A549 (cell line): Measurements from ENCODE around the gene GAS2L2. TPM values are rescaled to one million over a fixed set of nuclear protein-coding genes. Genes with fewer than 3 reads are reported as not detected.

ENCODE experiments used
- ATAC-seq, 2 experiments: fragments of 200-7000 bp in 1 of 2; fragments of >200 bp in 1 of 2; cut with Nextera tagmentation in 1 of 2; cut with Tn5 transposase in 1 of 2; 3 replicates each; pipeline versions ENCODE4 v1.8.0 to v1.9.1; 2018 to 2020; ENCODE audit warnings: mild to moderate bottlenecking in 1 of 2, moderate library complexity in 1 of 2
- CTCF ChIA-PET: fragments of 300-600 bp; sonication (Branson Sonifier 250); formaldehyde crosslinking; extraction: SDS; loops from one replicate; lab custom pipeline; 2021; ENCODE audit warnings: antibody characterized with exemption, inconsistent platforms; lab: Yijun Ruan, JAX
- POLR2A ChIA-PET: fragments of 350-600 bp; formaldehyde crosslinking; extraction: SDS; loops from one replicate; lab custom pipeline; 2021; ENCODE audit warnings: antibody characterized with exemption, inconsistent platforms; lab: Yijun Ruan, JAX
- DNase-seq, 2 experiments: peaks; one replicate each; pipeline versions ENCODE4 v3.0.0 to v3.0.0-alpha.2; 2011 to 2016; ENCODE audit warnings: low read depth in 1 of 2, low spot score in 1 of 2
- FAIRE-seq: peaks from 2 replicates; lab custom pipeline; 2011; peaks lifted over from hg19 to GRCh38; lab: Jason Lieb, UNC
- H3K27ac ChIP-seq, 2 experiments: fragments of >200 bp; sonication (Bioruptor Twin); formaldehyde crosslinking; 3 replicates each; pipeline ENCODE4 v1.5.1; 2016 to 2017
- H3K4me1 ChIP-seq: fragments of >200 bp; sonication (Bioruptor Twin); formaldehyde crosslinking; 3 replicates; pipeline ENCODE4 v1.6.1; 2016
- H3K4me2 ChIP-seq: fragments of >200 bp; sonication (Bioruptor Twin); formaldehyde crosslinking; 3 replicates; pipeline ENCODE4 v1.6.1; 2016
- H3K4me3 ChIP-seq: fragments of >200 bp; sonication (Bioruptor Twin); formaldehyde crosslinking; 3 replicates; pipeline ENCODE4 v1.5.1; 2016
- H3K9me3 ChIP-seq: fragments of >200 bp; sonication (Bioruptor Twin); formaldehyde crosslinking; 3 replicates; pipeline ENCODE4 v1.6.1; 2016
- CBX2 ChIP-seq: fragments of 200-600 bp; sonication (generic); IDR thresholded peaks from 2 replicates; pipeline ENCODE4 v1.6.1; 2016; ENCODE audit warnings: low read depth, mild to moderate bottlenecking, borderline replicate concordance
- CBX8 ChIP-seq: fragments of 200-600 bp; sonication (generic); IDR thresholded peaks from 2 replicates; pipeline ENCODE4 v1.6.1; 2016
- CHD2 ChIP-seq: fragments of 150-350 bp; IDR thresholded peaks from 2 replicates; pipeline ENCODE4 v1.6.1; 2014; ENCODE audit warnings: low read length; ENCODE audit not compliant: partially characterized antibody
- CHD4 ChIP-seq: fragments of 200-600 bp; sonication (generic); IDR thresholded peaks from 2 replicates; pipeline ENCODE4 v1.6.1; 2016; ENCODE audit warnings: antibody characterized with exemption, mild to moderate bottlenecking, borderline replicate concordance
- ELK1 ChIP-seq: fragments of 150-350 bp; IDR thresholded peaks from 2 replicates; pipeline ENCODE4 v1.6.1; 2014; ENCODE audit warnings: low read depth, mild to moderate bottlenecking, low read length
- EP300 ChIP-seq, 2 experiments: fragments of >200 bp; sonication (Bioruptor Twin); formaldehyde crosslinking; IDR thresholded peaks; 2 replicates in 1 of 2; 3 replicates in 1 of 2; pipeline ENCODE4 v1.6.1; 2016 to 2017
- ESRRA ChIP-seq: fragments of 150-350 bp; IDR thresholded peaks from 2 replicates; pipeline ENCODE4 v1.6.1; 2014; ENCODE audit warnings: mild to moderate bottlenecking, low read length, borderline replicate concordance
- HMGXB4 ChIP-seq: fragments of 250-450 bp; sonication (Bioruptor Pico); IDR thresholded peaks from 2 replicates; pipeline ENCODE4 v1.5.0; 2021; ENCODE audit warnings: mild to moderate bottlenecking, moderate library complexity, borderline replicate concordance
- HOXB5 ChIP-seq: fragments of 250-450 bp; sonication (Bioruptor Pico); IDR thresholded peaks from 2 replicates; pipeline ENCODE4 v1.5.0; 2020; ENCODE audit warnings: mild to moderate bottlenecking, moderate library complexity
- JUNB ChIP-seq: fragments of >200 bp; sonication (Bioruptor Twin); formaldehyde crosslinking; IDR thresholded peaks from 2 replicates; pipeline ENCODE4 v1.6.1; 2016
- KDM1A ChIP-seq: fragments of 200-600 bp; sonication (generic); IDR thresholded peaks from 2 replicates; pipeline ENCODE4 v1.6.1; 2016; ENCODE audit warnings: low read depth, mild to moderate bottlenecking
- MAFK ChIP-seq: fragments of 450-650 bp; IDR thresholded peaks from 2 replicates; pipeline ENCODE4 v1.6.1; 2014; ENCODE audit not compliant: partially characterized antibody
- NR3C1 ChIP-seq: fragments of >200 bp; sonication (Bioruptor Twin); formaldehyde crosslinking; IDR thresholded peaks from 3 replicates; pipeline ENCODE4 v1.6.1; 2017
- POLR2A ChIP-seq: IDR thresholded peaks from 2 replicates; pipeline ENCODE4 v1.6.1; 2012; ENCODE audit warnings: mild to moderate bottlenecking, low read length
- RCOR1 ChIP-seq: fragments of 150-350 bp; IDR thresholded peaks from 2 replicates; pipeline ENCODE4 v1.6.1; 2014; ENCODE audit warnings: antibody characterized with exemption, low read length, low read depth
- RFX5 ChIP-seq: fragments of 450-650 bp; IDR thresholded peaks from 2 replicates; pipeline ENCODE4 v1.7.1; 2014; ENCODE audit warnings: antibody characterized with exemption, mild to moderate bottlenecking, moderate library complexity
- RNF2 ChIP-seq: fragments of 200-600 bp; sonication (generic); IDR thresholded peaks from 2 replicates; pipeline ENCODE4 v1.6.1; 2016; ENCODE audit warnings: low read depth, mild to moderate bottlenecking, antibody characterized with exemption, moderate library complexity, borderline replicate concordance
- WGBS: methylation state at CpG from one replicate; pipeline ENCODE4 v1.1.6; 2017; ENCODE audit errors: missing lambda C conversion rate; 5-methylcytosine and 5-hydroxymethylcytosine counted together
- polyA plus RNA-seq, 4 experiments: library from polyadenylated mRNA; depleted of rRNA in 3 of 4; stranded (reverse); fragments of >200 nt; fragmentation: RNase III in 1 of 4; extraction: RNeasy Plus Mini Kit Qiagen cat#74134 plus additional on column Dnase treatment in 1 of 4; gene quantifications; 2 replicates in 3 of 4; 3 replicates in 1 of 4; pipeline ENCODE4 v1.2.3, GENCODE V29; 2011 to 2017
- TF ChIP-seq, protein P1 (sequence below): fragments of >200 bp; sonication (Bioruptor Twin); formaldehyde crosslinking; IDR thresholded peaks from 3 replicates; pipeline ENCODE4 v1.5.1; 2016
- TF ChIP-seq, protein P2 (sequence below): IDR thresholded peaks from 2 replicates; pipeline ENCODE4 v1.6.1; 2012
- TF ChIP-seq, protein P3 (sequence below): IDR thresholded peaks from 2 replicates; pipeline ENCODE4 v1.6.1; 2012; ENCODE audit warnings: low read depth, borderline replicate concordance
- TF ChIP-seq, protein P4 (sequence below): fragments of >200 bp; sonication (Bioruptor Twin); formaldehyde crosslinking; IDR thresholded peaks from 2 replicates; pipeline ENCODE4 v1.6.1; 2016

Gene GAS2L2
- polyA plus RNA-seq, 2 of the 4 experiments (the other 2 are of a cell fraction), result 0.06 to 0.15 TPM

GRCh38 chr17:35742896-35743477 is 10.1 kb downstream of the GAS2L2 start:
- CTCF ChIA-PET, result interaction anchor here (3.0 to 34.8 kb wide), 6 partner anchors 14 to 205 kb away, joined by 7 to 1116 read pairs (median 178); partner anchors contain the start of genes C17orf50, RASL10B and SLFN12L
- no peak for TF ChIP-seq CHD4
- TF ChIP-seq, protein P1, sequence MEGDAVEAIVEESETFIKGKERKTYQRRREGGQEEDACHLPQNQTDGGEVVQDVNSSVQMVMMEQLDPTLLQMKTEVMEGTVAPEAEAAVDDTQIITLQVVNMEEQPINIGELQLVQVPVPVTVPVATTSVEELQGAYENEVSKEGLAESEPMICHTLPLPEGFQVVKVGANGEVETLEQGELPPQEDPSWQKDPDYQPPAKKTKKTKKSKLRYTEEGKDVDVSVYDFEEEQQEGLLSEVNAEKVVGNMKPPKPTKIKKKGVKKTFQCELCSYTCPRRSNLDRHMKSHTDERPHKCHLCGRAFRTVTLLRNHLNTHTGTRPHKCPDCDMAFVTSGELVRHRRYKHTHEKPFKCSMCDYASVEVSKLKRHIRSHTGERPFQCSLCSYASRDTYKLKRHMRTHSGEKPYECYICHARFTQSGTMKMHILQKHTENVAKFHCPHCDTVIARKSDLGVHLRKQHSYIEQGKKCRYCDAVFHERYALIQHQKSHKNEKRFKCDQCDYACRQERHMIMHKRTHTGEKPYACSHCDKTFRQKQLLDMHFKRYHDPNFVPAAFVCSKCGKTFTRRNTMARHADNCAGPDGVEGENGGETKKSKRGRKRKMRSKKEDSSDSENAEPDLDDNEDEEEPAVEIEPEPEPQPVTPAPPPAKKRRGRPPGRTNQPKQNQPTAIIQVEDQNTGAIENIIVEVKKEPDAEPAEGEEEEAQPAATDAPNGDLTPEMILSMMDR, result no peak
- TF ChIP-seq, protein P2, sequence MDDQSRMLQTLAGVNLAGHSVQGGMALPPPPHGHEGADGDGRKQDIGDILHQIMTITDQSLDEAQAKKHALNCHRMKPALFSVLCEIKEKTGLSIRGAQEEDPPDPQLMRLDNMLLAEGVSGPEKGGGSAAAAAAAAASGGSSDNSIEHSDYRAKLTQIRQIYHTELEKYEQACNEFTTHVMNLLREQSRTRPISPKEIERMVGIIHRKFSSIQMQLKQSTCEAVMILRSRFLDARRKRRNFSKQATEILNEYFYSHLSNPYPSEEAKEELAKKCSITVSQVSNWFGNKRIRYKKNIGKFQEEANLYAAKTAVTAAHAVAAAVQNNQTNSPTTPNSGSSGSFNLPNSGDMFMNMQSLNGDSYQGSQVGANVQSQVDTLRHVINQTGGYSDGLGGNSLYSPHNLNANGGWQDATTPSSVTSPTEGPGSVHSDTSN, result no peak
- TF ChIP-seq RCOR1, result no peak
- no peak for TF ChIP-seq MAFK
- TF ChIP-seq HMGXB4 (CRISPR knock-in tag), result no peak
- no peak for TF ChIP-seq ESRRA
- TF ChIP-seq EP300 (IDR thresholded peaks at IDR 0.05), result no peak
- TF ChIP-seq RFX5, result no peak
- TF ChIP-seq NR3C1, result no peak
- no peak for TF ChIP-seq HOXB5 (CRISPR knock-in tag)
- TF ChIP-seq RNF2, result no peak
- TF ChIP-seq POLR2A, result no peak
- no peak for TF ChIP-seq CBX8
- TF ChIP-seq, protein P3, sequence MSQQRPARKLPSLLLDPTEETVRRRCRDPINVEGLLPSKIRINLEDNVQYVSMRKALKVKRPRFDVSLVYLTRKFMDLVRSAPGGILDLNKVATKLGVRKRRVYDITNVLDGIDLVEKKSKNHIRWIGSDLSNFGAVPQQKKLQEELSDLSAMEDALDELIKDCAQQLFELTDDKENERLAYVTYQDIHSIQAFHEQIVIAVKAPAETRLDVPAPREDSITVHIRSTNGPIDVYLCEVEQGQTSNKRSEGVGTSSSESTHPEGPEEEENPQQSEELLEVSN, result no peak

GRCh38 chr17:35742496-35742895 is 10.5 kb downstream of the GAS2L2 start:
- POLR2A ChIA-PET, result no interaction called here
- no peak for FAIRE-seq
- TF ChIP-seq ELK1 (no peak), KDM1A (no peak), CBX2 (no peak), JUNB (no peak), CHD2 (no peak)
- TF ChIP-seq, protein P4, sequence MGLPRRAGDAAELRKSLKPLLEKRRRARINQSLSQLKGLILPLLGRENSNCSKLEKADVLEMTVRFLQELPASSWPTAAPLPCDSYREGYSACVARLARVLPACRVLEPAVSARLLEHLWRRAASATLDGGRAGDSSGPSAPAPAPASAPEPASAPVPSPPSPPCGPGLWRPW, result no peak
- TF ChIP-seq, all 56 proteins: peak for 0
- CTCF ChIA-PET, result interaction anchor here (0.6 to 34.8 kb wide), 5 partner anchors 3 to 130 kb away, joined by 3 to 1116 read pairs (median 377); partner anchors contain the start of genes C17orf50, GAS2L2 and RASL10B
- ATAC-seq (no peak), DNase-seq (no peak)
- 49% methylated on average over 7 of the region's 7 CpGs for WGBS
- Histone ChIP-seq H3K9me3 (no peaks in the 10 kb centered on the region), H3K4me3 (no peak overlapping the region), H3K27ac (no peak overlapping the region), H3K4me1 (peaks cover 6% of the 10 kb centered on the region; the same call in 1 of the 3 replicates), H3K4me2 (no peak overlapping the region)

More at GRCh38 chr17:35742896-35743477, 10.1 kb downstream of the GAS2L2 start:
- DNase-seq (no peak), ATAC-seq (no peak), FAIRE-seq (no peak)
- 47% methylated on average over 7 of the region's 7 CpGs for whole genome bisulfite sequencing
- no peak overlapping the region for H3K4me3 ChIP-seq
- POLR2A ChIA-PET, result no interaction called here
- no peak overlapping the region for H3K4me2 ChIP-seq
- peaks cover 7% of the 10 kb centered on the region; the same call in 1 of the 3 replicates for H3K4me1 ChIP-seq
- H3K9me3 ChIP-seq, result no peaks in the 10 kb centered on the region
- H3K27ac ChIP-seq, result no peak overlapping the region
